ENCODE results near the gene SIGMAR1. TPM values are rescaled to one million over a fixed set of nuclear protein-coding genes. Genes with fewer than 3 reads are reported as not detected.

Gene SIGMAR1
- total RNA-seq (126 and 141 TPM in 2 replicates), polyA plus RNA-seq (212 and 240 TPM in 2 replicates)

GRCh38 chr9:34637356-34638137 is at the start of gene SIGMAR1:
TSS of gene SIGMAR1 (minus strand) at chr9:34637787. CDS start at chr9:34637697, 90 bp downstream.
- Histone ChIP-seq H3K27me3 (no peaks in the 10 kb centered on the region), H3K27ac (peak within 1 kb of the TSS; percentile 65), H3K79me2 (peaks cover 12% of the 10 kb centered on the region), H3K9me2 (replicated peaks; ENCODE audit: insufficient read depth) (no peaks in the 10 kb centered on the region), H3K4me1 (ENCODE audit: insufficient read depth) (peaks cover 20% of the 10 kb centered on the region), H3K4me3 (peak within 1 kb of the TSS; percentile 23), H3K36me3 (replicated peaks; ENCODE audit: insufficient read depth, low read depth) (no peaks in the 10 kb centered on the region), H4K20me1 (ENCODE audit: insufficient read depth, poor library complexity, severe bottlenecking) (no peaks in the 10 kb centered on the region), H2AFZ (peak within 1 kb of the TSS; percentile 84), H3K4me2 (peak within 1 kb of the TSS; percentile 90), H3K9me3 (ENCODE audit: low read depth) (no peaks in the 10 kb centered on the region)
- under 1% methylated on average over 51 of the region's 74 CpGs for WGBS (ENCODE audit: low lambda C conversion rate, missing lambda C conversion rate)
- no peak for TF ChIP-seq EZH2 (IDR thresholded peaks at IDR 0.05; ENCODE audit: borderline replicate concordance)
- no peak for TF ChIP-seq EZH2phosphoT487 (IDR thresholded peaks at IDR 0.05; ENCODE audit: low read depth, severe bottlenecking, unreplicated experiment)
- no peak for TF ChIP-seq CTCF (IDR thresholded peaks at IDR 0.05; ENCODE audit: poor library complexity)
- peak; percentile 95 for DNase-seq (ENCODE audit: low spot score)

GRCh38 chr9:34686732-34687131 is 49.1 kb upstream of the SIGMAR1 start:
- no peaks in the 10 kb centered on the region for H3K27me3 ChIP-seq
- no peaks in the 10 kb centered on the region for H3K9me3 ChIP-seq (ENCODE audit: low read depth)
- WGBS (ENCODE audit: low lambda C conversion rate, missing lambda C conversion rate) = 65% methylated on average over 1 of the region's 1 CpG
- no peaks in the 10 kb centered on the region for H3K4me1 ChIP-seq (ENCODE audit: insufficient read depth)
- H3K36me3 ChIP-seq (replicated peaks; ENCODE audit: insufficient read depth, low read depth) = no peaks in the 10 kb centered on the region
- H3K27ac ChIP-seq = no peak overlapping the region
- H2AFZ ChIP-seq = no peak overlapping the region
- H4K20me1 ChIP-seq (ENCODE audit: insufficient read depth, poor library complexity, severe bottlenecking) = no peaks in the 10 kb centered on the region
- no peaks in the 10 kb centered on the region for H3K9me2 ChIP-seq (replicated peaks; ENCODE audit: insufficient read depth)
- H3K4me2 ChIP-seq = no peak overlapping the region
- no peak for DNase-seq (ENCODE audit: low spot score)
- H3K79me2 ChIP-seq = no peaks in the 10 kb centered on the region
- TF ChIP-seq CTCF (IDR thresholded peaks at IDR 0.05; ENCODE audit: poor library complexity) = no peak
- TF ChIP-seq EZH2 (IDR thresholded peaks at IDR 0.05; ENCODE audit: borderline replicate concordance) = no peak
- TF ChIP-seq EZH2phosphoT487 (IDR thresholded peaks at IDR 0.05; ENCODE audit: low read depth, severe bottlenecking, unreplicated experiment) = no peak
- no peak overlapping the region for H3K4me3 ChIP-seq

GRCh38 chr9:34686231-34686630 is 48.6 kb upstream of the SIGMAR1 start:
- no peak overlapping the region for H2AFZ ChIP-seq
- H3K9me3 ChIP-seq (ENCODE audit: low read depth) = no peaks in the 10 kb centered on the region
- no peaks in the 10 kb centered on the region for H3K36me3 ChIP-seq (replicated peaks; ENCODE audit: insufficient read depth, low read depth)
- H3K4me2 ChIP-seq = no peak overlapping the region
- H3K4me3 ChIP-seq = no peak overlapping the region
- no peaks in the 10 kb centered on the region for H3K4me1 ChIP-seq (ENCODE audit: insufficient read depth)
- no peaks in the 10 kb centered on the region for H3K9me2 ChIP-seq (replicated peaks; ENCODE audit: insufficient read depth)
- no peak for TF ChIP-seq EZH2 (IDR thresholded peaks at IDR 0.05; ENCODE audit: borderline replicate concordance)
- no peak for TF ChIP-seq CTCF (IDR thresholded peaks at IDR 0.05; ENCODE audit: poor library complexity)
- TF ChIP-seq EZH2phosphoT487 (IDR thresholded peaks at IDR 0.05; ENCODE audit: low read depth, severe bottlenecking, unreplicated experiment) = no peak
- 94% methylated on average over 5 of the region's 5 CpGs for WGBS (ENCODE audit: low lambda C conversion rate, missing lambda C conversion rate)
- H4K20me1 ChIP-seq (ENCODE audit: insufficient read depth, poor library complexity, severe bottlenecking) = no peaks in the 10 kb centered on the region
- no peak overlapping the region for H3K27ac ChIP-seq
- no peaks in the 10 kb centered on the region for H3K79me2 ChIP-seq
- no peaks in the 10 kb centered on the region for H3K27me3 ChIP-seq
- DNase-seq (ENCODE audit: low spot score) = no peak
